Muscle of arm (tissue), 14 donors: ENCODE measurements around the gene RSU1. TPM values are rescaled to one million over a fixed set of nuclear protein-coding genes. Genes with fewer than 3 reads are reported as not detected.
A peak's percentile ranks its signal among the peaks of the same experiment; 100 is the strongest.

Experiments used
- DNase-seq: peaks from one replicate; pipeline ENCODE4 v3.0.0-alpha.2; 2013
- long read RNA-seq, 11 donors: transcript quantifications; one replicate each; lab custom pipeline, GENCODE V29; 2026
- polyA plus RNA-seq, 12 donors: library from polyadenylated mRNA; unstranded; fragments of 120-200 nt; gene quantifications; one replicate each; pipeline ENCODE4 v1.2.1, GENCODE V29; 2013; ENCODE audit not compliant: insufficient read length in 12 of 12

The RSU1 gene
- polyA plus RNA-seq: 100 to 1,000 TPM in 2 of 12 donors, 10 to 100 TPM in 9, not detected in 1; 68.6 to 113 (median 92.7) TPM
- long read RNA-seq, donor 1, transcript RSU1-205 (8 exons, 3,639 nt): minor isoform, 5 of 40 reads
- long read RNA-seq, donor 1, transcript RSU1-201 (9 exons, 3,834 nt): major isoform, 18 of 40 reads
- long read RNA-seq, donor 1, partial matches to known transcripts: 13 of 40 reads
- long read RNA-seq, donor 1, other reads (novel, unspliced or antisense): 0 of 40 reads
- long read RNA-seq, donor 2, transcript RSU1-205 (8 exons, 3,639 nt): minor isoform, 11 of 54 reads
- long read RNA-seq, donor 2, transcript RSU1-203 (8 exons, 3,919 nt): minor isoform, 6 of 54 reads
- long read RNA-seq, donor 2, transcript RSU1-201 (9 exons, 3,834 nt): major isoform, 30 of 54 reads
- long read RNA-seq, donor 2, partial matches to known transcripts: 0 of 54 reads
- long read RNA-seq, donor 2, other reads (novel, unspliced or antisense): 7 of 54 reads
- long read RNA-seq, donor 3, transcript RSU1-205 (8 exons, 3,639 nt): minor isoform, 6 of 19 reads
- long read RNA-seq, donor 3, transcript RSU1-201 (9 exons, 3,834 nt): major isoform, 9 of 19 reads
- long read RNA-seq, donor 3, partial matches to known transcripts: 0 of 19 reads
- long read RNA-seq, donor 3, other reads (novel, unspliced or antisense): 0 of 19 reads
- long read RNA-seq, donor 4, transcript RSU1-201 (9 exons, 3,834 nt): major isoform, 13 of 26 reads
- long read RNA-seq, donor 4, partial matches to known transcripts: 6 of 26 reads
- long read RNA-seq, donor 4, other reads (novel, unspliced or antisense): 0 of 26 reads
- long read RNA-seq, donor 5: 0 reads
- long read RNA-seq, donor 6, transcript RSU1-201 (9 exons, 3,834 nt): major isoform, 8 of 18 reads
- long read RNA-seq, donor 6, transcript RSU1-205 (8 exons, 3,639 nt): minor isoform, 6 of 18 reads
- long read RNA-seq, donor 6, partial matches to known transcripts: 0 of 18 reads
- long read RNA-seq, donor 6, other reads (novel, unspliced or antisense): 0 of 18 reads
- long read RNA-seq, donor 7, transcript RSU1-201 (9 exons, 3,834 nt): major isoform, 10 of 16 reads
- long read RNA-seq, donor 7, transcript RSU1-205 (8 exons, 3,639 nt): minor isoform, 5 of 16 reads
- long read RNA-seq, donor 7, partial matches to known transcripts: 0 of 16 reads
- long read RNA-seq, donor 7, other reads (novel, unspliced or antisense): 0 of 16 reads
- long read RNA-seq, donor 8, transcript RSU1-203 (8 exons, 3,919 nt): minor isoform, 6 of 80 reads
- long read RNA-seq, donor 8, transcript RSU1-205 (8 exons, 3,639 nt): minor isoform, 5 of 80 reads
- long read RNA-seq, donor 8, transcript RSU1-201 (9 exons, 3,834 nt): major isoform, 47 of 80 reads
- long read RNA-seq, donor 8, partial matches to known transcripts: 22 of 80 reads
- long read RNA-seq, donor 8, other reads (novel, unspliced or antisense): 0 of 80 reads
- long read RNA-seq, donor 9, transcript RSU1-201 (9 exons, 3,834 nt): major isoform, 10 of 20 reads
- long read RNA-seq, donor 9, transcript RSU1-205 (8 exons, 3,639 nt): minor isoform, 8 of 20 reads
- long read RNA-seq, donor 9, partial matches to known transcripts: 0 of 20 reads
- long read RNA-seq, donor 9, other reads (novel, unspliced or antisense): 0 of 20 reads
- long read RNA-seq, donor 10, transcript RSU1-201 (9 exons, 3,834 nt): major isoform, 29 of 57 reads
- long read RNA-seq, donor 10, transcript RSU1-205 (8 exons, 3,639 nt): minor isoform, 14 of 57 reads
- long read RNA-seq, donor 10, partial matches to known transcripts: 12 of 57 reads
- long read RNA-seq, donor 10, other reads (novel, unspliced or antisense): 0 of 57 reads
- long read RNA-seq, donor 11, transcript RSU1-201 (9 exons, 3,834 nt): major isoform, 40 of 58 reads
- long read RNA-seq, donor 11, transcript RSU1-205 (8 exons, 3,639 nt): minor isoform, 6 of 58 reads
- long read RNA-seq, donor 11, partial matches to known transcripts: 11 of 58 reads
- long read RNA-seq, donor 11, other reads (novel, unspliced or antisense): 0 of 58 reads

GRCh38 chr10:16817125-16818019 lies at the start of gene RSU1:
Gene RSU1, minus strand, starts transcription at chr10:16817424. Its CDS starts 343 bp downstream, at chr10:16817081.
- DNase-seq: peak; percentile 100

- DNase-seq: no peak
These were observed 49.5 kb upstream of the RSU1 start for GRCh38 chr10:16866541-16867275.

GRCh38 chr10:16865766-16866165 lies 48.5 kb upstream of the RSU1 start:
- no peak for DNase-seq

- DNase-seq: no peak
These were observed 46.5 kb upstream of the RSU1 start for GRCh38 chr10:16863766-16864165.

DNA sequence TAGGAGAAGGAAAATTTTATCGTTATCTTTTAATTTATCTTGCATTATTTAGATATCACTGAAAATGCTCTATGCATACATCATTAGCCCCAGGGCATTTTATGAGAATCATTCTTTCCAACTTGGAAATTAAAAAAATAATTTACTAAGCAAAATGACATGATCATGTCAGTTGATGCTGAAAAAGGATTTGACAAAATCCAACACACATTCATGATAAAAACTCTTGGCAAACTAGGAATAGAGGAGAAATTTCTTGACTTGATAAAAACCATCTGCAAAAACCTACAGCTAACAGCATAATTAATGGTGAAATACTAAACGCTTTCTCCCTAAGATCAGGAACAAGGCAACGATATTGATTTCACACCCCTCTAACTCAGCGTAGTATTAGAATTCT lies 40.2 kb upstream of the RSU1 start:
- DNase-seq: no peak

DNA sequence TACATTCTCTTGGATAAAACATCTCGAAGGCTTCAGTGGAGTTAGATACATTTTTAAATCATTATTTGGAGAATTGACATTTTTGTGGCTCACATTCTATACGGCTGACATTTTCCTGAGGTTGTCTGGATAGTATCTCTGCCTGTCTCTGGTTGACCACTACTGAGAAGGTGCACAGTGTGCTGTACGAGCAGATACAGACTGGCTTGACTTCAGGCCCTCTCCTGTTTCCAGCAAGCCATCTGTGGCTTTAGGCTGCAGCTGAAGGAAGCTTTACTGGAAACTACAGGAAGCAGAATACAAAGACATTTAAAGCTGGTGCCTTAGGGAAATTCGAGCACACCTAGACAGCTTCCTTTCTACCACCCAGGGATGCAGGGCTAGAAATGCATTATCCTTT lies 39.3 kb upstream of the RSU1 start:
- no peak for DNase-seq

GRCh38 chr10:16856092-16856491 lies 38.9 kb upstream of the RSU1 start:
- no peak for DNase-seq

- no peak for DNase-seq
These were observed 37.4 kb upstream of the RSU1 start for GRCh38 chr10:16854623-16855022.

GRCh38 chr10:16853809-16854208 lies 36.6 kb upstream of the RSU1 start:
- DNase-seq: no peak

- DNase-seq: no peak
These were observed 36.0 kb upstream of the RSU1 start for GRCh38 chr10:16853201-16853600.

- no peak for DNase-seq
These were observed 35.4 kb upstream of the RSU1 start for GRCh38 chr10:16852624-16853023.

DNA sequence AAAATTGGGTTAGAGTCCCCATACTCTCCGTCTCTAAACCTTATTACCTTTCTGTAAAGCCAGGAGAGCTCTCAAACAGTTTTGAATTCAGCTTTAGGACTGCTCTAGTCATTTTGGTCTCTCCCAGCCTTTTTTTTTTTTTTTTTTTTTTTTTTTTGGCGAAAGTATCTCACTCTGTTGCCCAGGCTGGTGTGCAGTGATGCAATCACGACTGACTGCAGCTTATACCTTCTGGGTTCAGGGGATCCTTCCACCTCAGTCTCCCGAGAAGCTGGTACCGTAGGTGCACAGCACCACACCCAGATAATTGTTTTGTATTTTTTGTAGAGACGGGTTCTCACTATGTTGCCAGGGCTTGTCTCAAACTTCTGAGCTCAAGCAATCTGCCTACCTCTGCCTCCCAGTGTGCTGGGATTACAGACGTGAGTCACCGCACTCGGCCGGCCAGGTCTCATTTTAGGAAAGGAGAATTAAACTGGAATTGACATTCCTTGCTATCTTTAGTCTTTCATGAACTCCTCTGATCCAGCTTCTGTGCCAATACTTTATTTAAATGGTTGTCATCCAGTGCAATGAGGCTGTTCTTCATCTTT lies 31.4 kb upstream of the RSU1 start:
- no peak for DNase-seq

- DNase-seq: no peak
These were observed 30.4 kb upstream of the RSU1 start for GRCh38 chr10:16847644-16848043.

DNA sequence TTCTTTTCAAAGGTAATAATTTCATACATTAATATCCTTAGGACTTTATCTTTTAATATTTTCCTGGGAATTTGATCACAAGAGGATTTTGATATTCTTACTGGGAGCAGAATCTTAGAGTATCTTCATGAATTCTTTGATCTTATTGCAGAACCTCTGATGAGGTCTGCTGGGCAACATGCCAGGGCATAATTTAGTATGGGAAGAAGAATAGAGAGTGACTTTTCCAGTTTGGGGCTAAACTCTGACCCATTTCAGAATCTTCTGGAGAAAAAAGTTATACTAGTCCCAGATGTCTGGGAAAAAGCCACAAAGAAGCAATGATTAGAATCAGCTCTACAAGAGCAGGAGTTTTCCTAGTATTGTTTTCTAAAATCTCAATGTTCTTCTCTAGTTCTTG lies 28.0 kb upstream of the RSU1 start:
- no peak for DNase-seq

DNA sequence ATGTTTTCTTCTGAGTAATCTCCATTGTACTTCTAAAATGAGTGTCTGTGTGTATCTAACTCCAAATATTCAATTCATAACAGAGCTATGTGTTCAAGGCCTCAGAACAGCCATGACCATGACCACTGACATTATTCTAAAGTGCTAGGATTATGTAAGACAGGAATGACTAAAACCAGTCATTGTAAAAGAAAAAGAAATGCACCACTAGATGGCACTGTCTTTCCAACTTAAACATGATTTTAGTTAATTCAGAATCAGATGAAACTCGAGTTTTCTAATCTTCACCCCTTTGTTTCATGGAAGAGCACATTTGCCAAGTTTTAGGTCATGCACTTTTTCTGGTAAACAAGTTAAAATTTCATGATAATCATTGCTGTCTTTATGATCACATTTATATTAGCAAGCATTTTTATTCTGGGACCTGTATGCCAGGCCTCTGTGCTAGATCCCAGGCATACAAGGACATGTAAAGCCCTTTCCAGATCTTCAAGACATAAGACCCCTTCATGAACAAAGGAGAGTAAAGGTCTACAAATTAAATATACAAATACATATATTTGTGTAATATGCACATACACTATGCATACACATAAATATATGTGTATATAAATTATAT lies 26.1 kb upstream of the RSU1 start:
- DNase-seq: peak; percentile 68

DNA sequence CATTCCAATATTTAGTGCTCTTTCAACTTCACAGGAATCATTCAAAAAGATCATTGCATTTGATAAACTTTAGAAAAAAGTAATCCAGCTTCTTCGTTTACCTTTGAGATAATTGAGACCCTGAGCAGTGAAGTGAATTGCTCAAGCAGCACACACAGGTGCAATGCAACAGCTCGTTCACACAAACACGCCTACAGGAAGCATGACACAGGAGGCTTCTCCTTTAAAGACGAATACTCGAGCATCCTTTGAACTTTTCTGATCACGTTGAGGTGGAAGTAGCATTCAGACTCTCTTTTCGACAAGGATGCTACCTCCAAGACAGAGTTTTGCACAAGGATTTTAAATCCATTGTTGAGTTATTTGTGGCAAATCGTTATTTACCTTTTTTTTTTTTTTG lies 18.0 kb upstream of the RSU1 start:
- no peak for DNase-seq

- no peak for DNase-seq
These were observed 15.3 kb upstream of the RSU1 start for GRCh38 chr10:16832351-16833080.
